HTERT RPE-1 (cell line): ENCODE results near the gene MDM2.
"Not testable (repeated sequence)": the region's sequence is repeated elsewhere in the genome, so short reads cannot be mapped to it uniquely, and the experiment has no call there.

Source experiments
- in situ Hi-C: fragments of 300-500 bp; cut with MboI; formaldehyde crosslinking; loops from 4 replicates; pipeline ENCODE4 v1.14.3; 2020; ENCODE audit warnings: low sequenced_read_pairs

MDM2 gene

DNA sequence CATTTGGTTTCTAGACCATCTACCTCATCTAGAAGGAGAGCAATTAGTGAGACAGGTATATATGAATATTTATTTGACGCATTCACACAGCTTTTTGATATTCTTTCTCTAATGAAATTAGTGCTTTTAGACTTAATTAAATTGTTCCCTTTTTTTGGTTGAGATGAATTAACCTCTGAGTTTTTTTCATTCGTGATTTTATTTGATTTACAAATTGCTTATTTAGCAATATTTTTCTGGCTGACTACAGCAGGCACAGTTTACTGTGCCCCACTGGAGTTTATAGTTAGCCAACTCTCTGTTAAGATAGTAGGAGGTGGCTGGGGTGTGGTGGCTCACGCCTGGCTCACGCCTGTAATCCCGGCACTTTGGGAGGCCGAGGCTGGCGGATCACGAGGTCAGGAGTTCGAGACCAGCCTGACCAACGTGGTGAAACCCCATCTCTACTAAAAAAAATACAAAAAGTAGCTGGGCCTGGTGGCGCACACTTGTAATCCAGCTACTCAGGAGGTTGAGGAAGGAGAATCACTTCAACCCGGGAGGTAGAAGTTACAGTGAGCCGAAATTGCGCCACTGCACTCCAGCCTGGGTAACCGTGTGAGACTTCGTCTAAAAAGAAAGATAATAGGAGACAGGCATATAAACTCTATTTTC is 16.7 kb downstream of the MDM2 start:
- in situ Hi-C loops = no loop called here

DNA sequence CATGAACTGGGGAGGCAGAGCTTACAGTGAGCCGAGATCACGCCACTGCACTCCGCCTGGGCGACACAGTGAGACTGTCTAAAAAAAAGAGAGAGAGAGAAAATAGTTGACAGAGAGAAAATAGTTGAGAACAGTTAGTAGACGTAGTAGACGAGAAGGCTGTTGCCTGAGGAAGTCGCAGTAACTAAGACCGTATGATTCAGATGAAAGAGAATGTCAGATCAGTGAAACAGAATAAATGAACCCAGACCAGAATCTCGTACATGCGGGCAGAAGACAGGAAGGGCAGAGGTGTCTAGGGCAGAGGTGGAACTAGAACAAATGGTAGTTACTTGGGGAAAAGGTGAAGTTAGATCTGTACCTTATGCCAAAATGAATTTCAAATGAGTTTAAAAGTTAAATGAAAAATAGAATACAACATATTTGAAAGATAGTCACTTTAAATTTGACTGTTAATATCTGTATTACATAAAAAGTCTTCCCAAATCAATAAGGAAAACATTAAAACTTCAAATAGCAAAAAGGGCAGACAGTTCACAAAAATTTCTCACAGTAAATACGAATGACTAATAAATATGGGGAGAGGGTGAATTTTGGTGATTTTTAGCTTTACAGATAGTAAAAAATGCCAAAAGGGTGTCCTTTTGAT is 17.7 kb downstream of the MDM2 start:
- in situ Hi-C loops = no loop called here

DNA sequence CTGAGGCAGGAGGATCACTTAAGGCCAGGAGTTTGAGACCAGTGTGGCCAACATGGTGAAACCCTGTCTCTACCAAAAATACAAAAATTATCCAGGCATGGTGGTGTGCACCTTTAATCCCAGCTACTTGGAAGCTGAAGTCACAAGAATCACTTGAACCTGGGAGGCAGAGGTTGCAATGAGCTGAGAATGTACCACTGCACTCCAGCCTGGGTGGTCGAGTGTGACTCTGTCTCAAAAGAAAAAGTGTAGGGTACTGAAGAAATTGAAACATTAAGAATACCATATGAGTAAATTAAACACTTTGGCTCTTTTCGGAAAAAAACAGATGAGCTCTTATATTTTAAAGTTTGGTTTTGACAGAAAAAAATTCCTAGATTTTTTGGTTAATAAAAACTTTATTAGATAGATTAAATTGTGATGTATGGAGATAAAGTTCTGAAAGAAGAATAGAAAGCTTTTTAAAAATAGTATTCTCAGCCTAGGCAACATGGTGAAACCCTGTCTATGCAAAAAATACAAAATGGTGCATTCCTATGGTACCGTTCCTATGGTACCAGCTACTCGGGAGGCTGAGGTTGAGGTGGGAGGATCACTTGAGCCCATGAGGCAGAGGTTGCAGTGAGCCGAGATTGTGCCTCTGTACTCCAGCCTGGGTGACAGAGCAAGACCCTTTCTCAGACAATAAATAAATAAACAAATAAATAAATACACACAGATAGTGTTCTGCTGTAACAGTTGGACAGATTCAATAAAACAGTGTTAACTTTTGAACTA is 20.1 kb downstream of the MDM2 start:
- in situ Hi-C loops = no loop called here

DNA sequence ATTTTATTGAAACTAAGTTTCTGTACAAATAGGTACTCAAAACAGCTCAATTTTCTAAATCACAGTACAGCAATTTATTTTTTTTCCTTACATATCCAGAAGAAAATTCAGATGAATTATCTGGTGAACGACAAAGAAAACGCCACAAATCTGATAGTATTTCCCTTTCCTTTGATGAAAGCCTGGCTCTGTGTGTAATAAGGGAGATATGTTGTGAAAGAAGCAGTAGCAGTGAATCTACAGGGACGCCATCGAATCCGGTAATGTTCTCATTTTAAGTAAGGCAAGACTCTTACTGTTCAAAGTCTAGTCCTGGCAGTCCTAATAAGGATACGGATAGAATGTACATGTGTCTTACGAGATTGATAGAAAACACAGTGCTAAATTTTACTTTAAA is 20.7 kb downstream of the MDM2 start:
- in situ Hi-C loops = no loop called here

DNA sequence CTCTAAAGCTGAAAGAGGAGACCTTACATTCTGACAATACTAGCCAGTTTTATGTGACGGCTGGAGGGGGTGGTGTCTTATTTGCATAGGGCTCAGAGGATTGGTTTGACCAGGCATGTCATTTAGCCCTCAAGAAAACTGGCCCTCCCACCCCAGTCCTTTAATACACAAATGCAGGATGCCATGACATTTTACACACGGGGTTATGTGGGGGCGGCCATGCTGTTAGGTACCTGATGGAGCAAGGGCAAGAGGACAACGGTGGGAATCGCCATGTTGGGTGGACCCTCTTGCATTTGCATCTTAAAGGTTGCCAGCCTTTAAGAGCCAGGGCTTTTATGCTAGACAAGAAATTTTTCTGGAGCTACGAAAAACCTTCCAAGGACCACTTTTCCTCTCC is 23.3 kb downstream of the MDM2 start:
- in situ Hi-C loops = no loop called here

DNA sequence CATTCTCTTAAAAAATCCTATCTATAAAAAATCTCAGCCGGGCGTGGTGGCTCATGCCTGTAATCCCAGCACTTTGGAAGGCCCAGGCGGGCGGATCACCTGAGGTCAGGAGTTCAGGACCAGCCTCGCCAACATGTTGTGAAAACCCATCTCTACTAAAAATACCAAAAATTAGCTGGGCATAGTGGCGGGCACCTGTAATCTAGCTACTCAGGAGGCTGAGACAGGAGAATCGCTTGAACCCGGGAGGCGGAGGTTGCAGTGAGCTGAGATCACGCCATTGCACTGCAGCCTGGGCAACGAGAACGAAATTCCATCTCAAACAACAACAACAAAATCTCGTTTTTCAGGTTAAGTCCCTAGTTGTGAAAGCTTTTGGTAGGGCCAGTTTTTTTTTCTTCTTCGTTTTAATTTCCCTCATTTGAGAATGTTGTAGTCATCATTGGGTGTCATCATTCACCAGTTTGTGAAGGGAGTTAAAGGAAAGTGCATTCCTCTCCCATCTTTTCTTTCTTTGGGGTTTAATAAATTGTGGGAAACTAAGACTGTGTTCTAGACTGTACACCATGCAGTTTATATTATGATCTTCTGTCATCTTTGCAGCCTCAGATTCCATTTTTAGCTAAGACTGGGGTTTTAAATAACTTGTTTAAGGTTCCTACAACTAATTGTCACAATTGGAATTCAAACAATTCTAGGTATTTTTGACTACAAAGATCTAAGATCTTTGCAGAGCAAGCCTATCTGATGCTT is 23.9 kb downstream of the MDM2 start:
- in situ Hi-C loops = no loop called here

DNA sequence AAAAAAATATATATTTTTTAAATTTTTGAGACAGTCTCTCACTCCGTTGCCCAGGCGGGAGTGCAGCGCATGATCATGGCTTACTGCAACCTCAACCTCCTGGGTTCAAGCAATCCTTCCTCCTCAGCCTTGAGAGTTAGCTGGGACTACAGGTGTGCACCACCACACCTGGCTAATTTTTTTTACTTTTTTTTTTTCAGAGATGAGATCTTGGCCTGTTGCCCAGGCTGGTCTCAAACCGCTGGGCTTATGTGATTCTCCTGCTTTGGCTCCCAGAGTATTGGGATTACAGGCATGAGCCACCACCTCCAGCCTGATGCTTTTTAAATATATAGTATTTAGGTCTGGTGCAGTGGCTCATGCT is 24.5 kb downstream of the MDM2 start:
- in situ Hi-C loops = no loop called here

DNA sequence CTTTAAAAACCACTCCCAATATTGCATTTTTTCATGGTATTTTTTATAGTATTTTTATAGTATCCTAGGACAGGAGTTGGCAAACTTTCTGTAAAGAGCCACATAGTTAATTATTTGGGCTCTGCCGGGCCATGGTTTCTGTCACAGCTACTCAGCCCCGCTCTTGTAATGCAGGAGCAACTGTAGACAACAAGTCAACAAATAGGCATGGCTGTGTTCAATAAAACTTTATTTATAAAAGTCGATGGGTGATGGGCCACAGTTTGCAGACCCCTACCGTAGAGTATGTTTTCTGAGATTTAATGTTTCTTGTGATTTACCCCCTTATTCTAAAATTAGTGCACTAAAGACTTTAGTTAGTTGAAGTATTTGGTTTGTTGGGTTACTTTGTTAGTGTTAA is 25.5 kb downstream of the MDM2 start:
- in situ Hi-C loops = no loop called here

DNA sequence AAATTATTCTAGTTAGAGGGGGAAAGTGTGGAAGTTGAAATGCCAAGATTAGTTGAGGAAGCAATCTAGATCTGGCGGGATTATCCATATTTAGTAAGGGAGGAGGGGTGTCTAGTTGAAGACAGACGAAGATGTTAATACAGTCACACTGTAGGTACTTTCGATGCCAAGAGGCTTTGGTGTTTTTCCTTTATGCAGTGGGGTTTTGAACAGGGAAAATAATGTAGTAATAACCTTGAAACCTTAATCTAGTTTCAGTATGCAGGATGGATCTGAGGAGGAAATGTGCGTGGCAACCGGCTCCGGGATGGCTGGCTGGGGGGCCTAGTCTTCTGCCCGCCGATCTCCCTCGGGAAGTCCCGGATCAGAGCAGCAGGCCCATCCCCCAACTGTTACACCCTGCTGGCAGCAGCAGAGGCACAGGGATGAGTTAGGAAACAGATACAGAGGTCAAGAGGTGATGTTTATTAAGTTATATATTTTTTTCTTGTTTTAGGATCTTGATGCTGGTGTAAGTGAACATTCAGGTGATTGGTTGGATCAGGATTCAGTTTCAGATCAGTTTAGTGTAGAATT is 27.4 kb downstream of the MDM2 start:
- in situ Hi-C loops = no loop called here

DNA sequence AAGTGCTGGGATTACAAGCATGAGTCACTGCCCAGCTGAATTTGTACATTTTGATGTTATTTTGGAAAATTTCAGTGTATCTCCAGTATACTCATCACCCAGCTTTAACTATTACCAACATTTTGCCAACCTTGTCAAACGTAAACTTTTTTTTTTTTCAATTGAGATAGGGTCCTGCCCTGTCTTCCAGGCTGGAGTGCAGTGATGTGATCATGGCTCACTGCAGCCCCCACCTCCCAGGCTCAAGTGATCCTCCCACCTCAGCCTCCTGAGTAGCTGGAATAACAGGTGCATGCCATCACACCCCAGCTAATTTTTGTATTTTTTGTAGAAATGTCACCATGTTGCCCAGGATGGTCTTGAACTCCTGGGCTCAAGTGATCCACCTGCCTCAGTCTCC is 29.2 kb downstream of the MDM2 start:
- in situ Hi-C loops = no loop called here

DNA sequence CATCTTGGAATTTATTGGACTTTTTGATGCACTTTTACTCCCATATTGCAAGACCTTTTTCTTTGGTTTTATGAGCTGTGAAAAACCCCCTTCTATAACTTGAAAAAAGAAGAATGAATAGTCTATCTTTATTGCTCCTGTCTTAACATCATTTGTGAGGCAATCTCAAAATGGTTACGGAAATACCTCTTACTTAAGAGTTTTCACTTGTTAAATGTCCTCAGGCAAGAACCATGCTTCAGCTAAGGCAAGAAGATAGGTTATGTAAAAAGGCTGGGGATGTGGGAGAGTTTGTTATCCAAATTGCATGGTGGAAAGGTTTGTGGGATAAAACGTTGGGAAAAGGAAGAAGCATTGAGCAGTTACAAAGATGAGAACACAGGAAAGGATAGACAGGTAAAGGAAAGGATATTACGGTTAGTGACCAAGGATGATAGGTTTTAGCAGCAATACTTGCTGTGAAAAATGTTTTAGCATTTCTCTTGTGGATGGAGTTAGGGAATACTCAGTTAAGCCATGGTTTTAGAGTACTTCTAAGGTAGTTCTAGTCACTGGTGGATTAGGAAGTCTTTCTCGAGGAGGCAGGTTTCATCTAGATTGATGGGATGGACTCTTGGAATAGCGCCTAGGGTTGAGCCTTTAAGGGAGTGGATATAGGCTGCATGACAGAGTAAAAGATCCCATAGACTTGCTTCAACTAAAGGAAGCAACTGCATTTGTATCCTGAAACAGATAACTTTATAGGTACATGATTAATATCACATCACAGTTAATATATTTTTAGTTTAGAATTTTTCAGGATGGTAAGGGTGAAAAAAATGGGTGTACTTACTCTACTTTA is 30.3 kb downstream of the MDM2 start:
- in situ Hi-C loops = no loop called here

DNA sequence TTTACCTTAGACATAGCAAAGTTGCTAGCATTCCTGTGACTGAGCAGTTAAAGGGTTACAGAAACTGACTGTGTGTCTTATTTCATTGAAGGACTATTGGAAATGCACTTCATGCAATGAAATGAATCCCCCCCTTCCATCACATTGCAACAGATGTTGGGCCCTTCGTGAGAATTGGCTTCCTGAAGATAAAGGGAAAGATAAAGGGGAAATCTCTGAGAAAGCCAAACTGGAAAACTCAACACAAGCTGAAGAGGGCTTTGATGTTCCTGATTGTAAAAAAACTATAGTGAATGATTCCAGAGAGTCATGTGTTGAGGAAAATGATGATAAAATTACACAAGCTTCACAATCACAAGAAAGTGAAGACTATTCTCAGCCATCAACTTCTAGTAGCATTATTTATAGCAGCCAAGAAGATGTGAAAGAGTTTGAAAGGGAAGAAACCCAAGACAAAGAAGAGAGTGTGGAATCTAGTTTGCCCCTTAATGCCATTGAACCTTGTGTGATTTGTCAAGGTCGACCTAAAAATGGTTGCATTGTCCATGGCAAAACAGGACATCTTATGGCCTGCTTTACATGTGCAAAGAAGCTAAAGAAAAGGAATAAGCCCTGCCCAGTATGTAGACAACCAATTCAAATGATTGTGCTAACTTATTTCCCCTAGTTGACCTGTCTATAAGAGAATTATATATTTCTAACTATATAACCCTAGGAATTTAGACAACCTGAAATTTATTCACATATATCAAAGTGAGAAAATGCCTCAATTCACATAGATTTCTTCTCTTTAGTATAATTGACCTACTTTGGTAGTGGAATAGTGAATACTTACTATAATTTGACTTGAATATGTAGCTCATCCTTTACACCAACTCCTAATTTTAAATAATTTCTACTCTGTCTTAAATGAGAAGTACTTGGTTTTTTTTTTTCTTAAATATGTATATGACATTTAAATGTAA is 31.5 kb downstream of the MDM2 start:
- in situ Hi-C loops = no loop called here

DNA sequence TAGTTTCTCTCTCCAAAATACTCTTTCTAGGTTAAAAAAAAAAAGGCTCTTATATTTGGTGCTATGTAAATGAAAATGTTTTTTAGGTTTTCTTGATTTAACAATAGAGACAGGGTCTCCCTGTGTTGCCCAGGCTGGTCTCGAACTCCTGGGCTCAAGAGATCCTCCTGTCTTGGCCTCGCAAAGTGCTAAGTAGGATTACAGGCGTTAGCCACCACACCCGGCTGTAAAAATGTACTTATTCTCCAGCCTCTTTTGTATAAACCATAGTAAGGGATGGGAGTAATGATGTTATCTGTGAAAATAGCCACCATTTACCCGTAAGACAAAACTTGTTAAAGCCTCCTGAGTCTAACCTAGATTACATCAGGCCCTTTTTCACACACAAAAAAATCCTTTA is 33.2 kb downstream of the MDM2 start:
- in situ Hi-C loops = not testable (repeated sequence)

DNA sequence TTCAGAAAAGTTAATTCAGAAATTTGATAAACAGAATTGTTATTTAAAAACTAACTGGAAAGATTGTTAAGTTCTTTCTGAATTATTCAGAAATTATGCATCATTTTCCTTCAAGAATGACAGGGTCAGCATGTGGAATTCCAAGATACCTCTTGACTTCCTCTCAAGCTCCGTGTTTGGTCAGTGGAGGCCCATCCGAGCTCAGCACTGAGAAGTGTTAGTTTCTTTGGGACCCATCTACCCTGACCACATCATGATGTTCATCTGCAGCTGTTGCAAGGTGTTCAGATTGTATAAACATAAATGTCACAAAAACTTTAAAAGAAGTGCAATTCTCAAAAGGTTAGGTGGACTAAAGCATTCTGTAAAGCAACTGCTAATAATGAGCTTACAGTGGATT is 33.7 kb downstream of the MDM2 start:
- in situ Hi-C loops = no loop called here

DNA sequence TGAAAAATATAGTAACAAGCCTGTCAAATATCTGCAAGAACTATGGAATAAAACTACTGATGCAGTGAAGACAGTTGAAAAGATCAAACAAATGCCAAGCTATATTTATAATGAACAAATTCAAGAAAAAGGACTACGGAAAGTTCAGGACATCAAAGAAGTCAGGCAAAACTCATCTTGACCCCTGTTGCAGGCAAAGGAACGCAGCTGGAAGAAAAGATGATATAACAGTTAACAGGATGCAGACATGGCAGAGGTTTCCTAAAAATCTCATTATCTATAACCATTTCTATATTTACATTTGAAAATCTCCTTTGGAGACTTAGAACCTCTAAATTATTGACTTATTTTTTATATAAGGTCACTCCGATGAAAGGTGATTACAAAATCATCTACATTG is 34.1 kb downstream of the MDM2 start:
- in situ Hi-C loops = no loop called here

DNA sequence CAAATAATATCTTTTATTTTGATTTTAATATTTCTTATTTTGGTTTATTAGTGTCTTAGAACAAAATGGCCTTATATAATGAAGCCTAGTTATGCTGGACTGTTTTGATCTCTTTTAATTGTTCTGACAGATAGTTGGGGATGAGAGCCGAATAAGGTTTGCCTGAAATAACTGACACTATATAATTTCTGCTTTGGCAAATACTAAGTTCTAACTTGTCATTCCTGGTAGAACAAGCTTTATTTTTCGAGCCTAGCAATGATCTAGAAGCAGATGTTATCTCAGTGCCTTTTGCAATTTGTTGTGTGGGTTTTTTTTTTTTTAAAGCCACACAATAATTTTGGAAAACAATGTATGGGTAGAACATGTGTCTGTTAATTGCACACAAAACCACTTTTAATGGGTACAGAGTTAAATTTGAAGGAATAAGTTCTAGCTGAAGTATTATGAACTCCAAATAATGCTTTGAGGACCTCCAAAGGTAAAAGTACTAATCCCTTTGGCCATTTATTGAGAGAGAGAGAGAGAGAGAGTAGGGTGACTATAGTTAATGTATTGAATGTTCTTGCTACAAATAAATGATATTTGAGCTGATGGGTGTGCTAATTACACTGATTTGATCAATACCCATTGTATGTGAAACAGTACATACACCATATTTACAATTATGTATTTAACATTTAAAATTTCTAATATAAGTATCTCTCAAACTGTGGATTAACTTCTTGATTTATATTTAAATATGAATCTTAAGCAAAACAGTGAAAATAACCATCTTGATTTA is 35.0 kb downstream of the MDM2 start:
- in situ Hi-C loops = no loop called here

DNA sequence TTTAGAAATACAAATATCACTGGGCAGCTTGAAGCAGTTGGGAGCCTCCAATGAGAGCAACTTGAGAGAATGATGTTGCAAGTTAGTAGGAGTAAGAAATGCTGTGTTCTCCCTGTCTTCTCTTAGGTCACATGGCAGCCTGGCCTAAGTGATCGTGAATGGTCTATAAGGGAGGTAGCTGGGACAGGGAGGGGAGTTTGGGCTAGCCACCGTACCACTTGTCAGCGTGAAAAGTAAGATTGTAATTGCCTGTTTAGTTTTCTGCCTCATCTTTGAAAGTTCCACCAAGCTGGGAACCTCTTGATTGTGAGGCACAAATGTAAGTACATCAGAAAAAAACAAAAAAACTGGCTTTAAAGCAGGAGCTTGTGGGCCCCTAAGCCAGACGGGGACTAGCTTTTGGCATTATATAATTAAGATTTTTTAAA is 36.4 kb downstream of the MDM2 start:
- in situ Hi-C loops = no loop called here
